ENCODE measurements around the gene HS6ST1. TPM values are rescaled to one million over a fixed set of nuclear protein-coding genes. Genes with fewer than 3 reads are reported as not detected.

The HS6ST1 gene
- total RNA-seq, 2 experiments from 2014 or later: 10.1 to 11.4 TPM

DNA sequence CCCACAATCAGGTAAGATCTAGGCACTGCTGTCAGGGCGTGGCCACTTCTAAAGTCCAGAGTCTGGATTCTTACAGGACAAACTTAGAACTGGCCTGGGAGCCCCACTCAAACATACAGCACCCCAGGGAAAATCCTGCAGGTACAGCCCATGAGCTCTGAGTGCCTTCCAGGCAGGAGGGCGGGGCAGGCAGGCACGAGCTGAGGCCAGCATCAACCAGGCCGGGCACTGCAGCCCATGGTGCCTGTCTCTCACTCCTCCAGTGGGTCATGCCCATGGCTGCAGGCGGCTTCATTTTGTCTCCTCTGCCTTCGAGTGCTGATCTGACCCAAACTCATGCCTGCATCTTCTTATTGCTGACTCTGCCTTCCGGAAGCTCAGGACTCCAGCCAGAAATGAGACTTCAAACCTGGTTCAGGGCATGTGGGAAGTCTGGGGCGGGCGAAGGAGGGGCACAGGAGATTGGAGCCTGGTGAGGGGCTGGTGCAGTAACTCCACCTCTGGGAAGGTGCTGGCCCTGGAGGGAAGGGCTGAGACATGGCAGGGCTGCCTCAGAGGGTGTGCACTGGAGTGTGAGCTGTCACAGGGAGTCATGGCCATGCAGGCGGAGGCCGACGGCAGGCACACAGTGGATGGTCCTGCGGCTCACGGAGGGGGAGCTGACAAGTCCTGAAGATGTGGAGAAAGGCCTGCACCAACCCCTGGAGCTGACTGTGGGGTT is 40.5 kb downstream of the HS6ST1 start:
- peaks cover 4% of the 10 kb centered on the region for H3K4me1 Mint-ChIP-seq
- no peak overlapping the region for H3K27ac Mint-ChIP-seq
- POLR2A ChIA-PET: no interaction called here
- no peaks in the 10 kb centered on the region for H3K27me3 Mint-ChIP-seq
- no peak overlapping the region for H3K4me3 Mint-ChIP-seq
- ATAC-seq (ENCODE audit: low read depth) (no peak), DNase-seq (peak; percentile 17)
- H3K9me3 Mint-ChIP-seq: peaks cover 8% of the 10 kb centered on the region
- H3K36me3 Mint-ChIP-seq: peaks cover 15% of the 10 kb centered on the region

DNA sequence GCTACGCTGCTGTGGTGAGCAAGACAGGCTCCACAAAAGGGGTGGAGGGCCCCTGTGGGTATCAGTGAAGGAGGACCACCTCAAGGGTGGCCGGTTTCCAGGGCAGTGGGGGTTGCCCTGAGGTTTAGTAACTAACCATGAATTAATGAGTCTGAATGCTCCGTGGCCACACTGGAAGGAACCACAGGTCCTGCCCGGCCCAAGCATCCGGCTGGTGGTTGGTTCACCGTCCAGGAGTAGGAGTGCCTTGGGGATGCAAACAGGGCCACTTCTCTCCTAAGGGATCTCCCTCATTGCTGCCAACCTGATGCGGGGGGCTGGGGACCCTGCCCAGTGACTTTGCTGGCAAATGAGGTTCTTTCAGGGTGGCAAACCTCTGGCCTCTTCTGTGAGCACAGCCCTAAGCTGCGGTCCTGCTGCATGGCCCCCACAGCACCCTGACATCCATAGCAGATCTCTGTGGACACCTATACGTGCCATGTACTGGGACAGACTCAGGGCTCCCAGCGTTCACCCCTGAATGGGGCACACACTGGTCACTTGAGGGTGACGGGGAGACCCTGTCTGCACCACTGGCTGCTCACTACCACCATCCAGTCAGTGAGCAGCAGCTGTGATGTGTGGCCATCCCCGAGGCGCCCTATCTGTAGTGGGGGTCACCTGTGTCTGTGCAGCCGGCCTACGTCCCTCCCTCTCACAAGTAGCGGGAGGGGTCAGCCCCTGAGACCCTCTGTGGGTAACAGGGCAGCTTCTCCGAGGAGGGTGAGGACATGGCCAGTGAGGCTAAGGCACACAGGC is 41.6 kb downstream of the HS6ST1 start:
- POLR2A ChIA-PET: no interaction called here
- H3K4me1 Mint-ChIP-seq: peaks cover 2% of the 10 kb centered on the region
- no peaks in the 10 kb centered on the region for H3K27me3 Mint-ChIP-seq
- peak; percentile 17 for DNase-seq
- ATAC-seq (ENCODE audit: low read depth): no peak
- H3K4me3 Mint-ChIP-seq: no peak overlapping the region
- H3K9me3 Mint-ChIP-seq: peaks cover 8% of the 10 kb centered on the region
- H3K27ac Mint-ChIP-seq: no peak overlapping the region
- peaks cover 15% of the 10 kb centered on the region for H3K36me3 Mint-ChIP-seq

DNA sequence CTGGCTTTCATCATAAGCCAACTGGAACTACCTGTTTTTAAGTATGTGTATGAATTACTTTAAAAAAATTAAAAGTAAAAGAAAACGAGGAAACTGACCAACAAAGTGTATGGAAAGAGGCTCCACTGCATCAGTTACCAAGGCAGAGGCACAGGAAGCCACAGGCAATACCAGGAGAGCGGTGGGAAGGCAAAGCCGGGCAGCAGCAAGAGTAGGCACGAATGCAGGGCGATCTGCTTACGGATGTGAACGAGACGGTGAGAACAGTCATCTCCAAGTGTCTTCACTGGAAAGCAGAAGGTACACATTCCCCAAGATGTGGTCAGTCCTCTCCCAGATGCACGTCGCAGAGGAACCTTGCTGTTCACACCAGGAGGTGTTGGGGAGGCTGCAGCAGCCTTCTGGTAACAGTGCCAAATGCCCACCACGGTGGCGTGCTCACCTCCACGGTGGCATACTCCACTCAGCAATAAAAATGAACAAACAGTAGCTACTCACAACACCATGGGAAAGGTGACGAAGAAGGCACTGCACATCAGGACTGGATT is 43.1 kb downstream of the HS6ST1 start:
- Mint-ChIP-seq H3K4me3 (no peak overlapping the region), H3K4me1 (peaks cover under 1% of the 10 kb centered on the region), H3K36me3 (peaks cover 15% of the 10 kb centered on the region), H3K9me3 (peaks cover 8% of the 10 kb centered on the region), H3K27me3 (no peaks in the 10 kb centered on the region), H3K27ac (no peak overlapping the region)
- POLR2A ChIA-PET: no interaction called here
- DNase-seq (peak; percentile 4), ATAC-seq (ENCODE audit: low read depth) (no peak)

DNA sequence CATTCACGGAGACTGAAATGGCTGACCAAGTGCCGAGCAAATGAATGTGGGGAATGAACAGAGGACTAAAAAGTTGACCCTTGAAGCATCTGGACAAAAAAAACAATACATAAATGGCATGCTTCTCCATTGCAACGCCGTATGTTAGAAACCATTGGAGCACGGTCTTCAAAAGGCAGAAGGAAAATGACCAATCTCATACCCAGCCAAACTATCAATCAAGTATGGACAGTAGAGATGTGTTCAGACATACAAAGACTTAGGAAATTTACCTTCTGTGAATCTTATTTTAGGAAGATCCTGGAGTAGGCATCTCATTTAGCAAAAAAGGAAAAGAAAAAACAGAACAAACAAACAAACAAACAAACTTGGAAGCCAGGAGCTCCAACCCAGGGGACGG is 44.5 kb downstream of the HS6ST1 start:
- Mint-ChIP-seq H3K4me3 (no peak overlapping the region), H3K4me1 (no peaks in the 10 kb centered on the region), H3K36me3 (peaks cover 15% of the 10 kb centered on the region), H3K9me3 (peaks cover 8% of the 10 kb centered on the region), H3K27me3 (no peaks in the 10 kb centered on the region), H3K27ac (no peak overlapping the region)
- POLR2A ChIA-PET: no interaction called here
- DNase-seq (no peak), ATAC-seq (ENCODE audit: low read depth) (no peak)

DNA sequence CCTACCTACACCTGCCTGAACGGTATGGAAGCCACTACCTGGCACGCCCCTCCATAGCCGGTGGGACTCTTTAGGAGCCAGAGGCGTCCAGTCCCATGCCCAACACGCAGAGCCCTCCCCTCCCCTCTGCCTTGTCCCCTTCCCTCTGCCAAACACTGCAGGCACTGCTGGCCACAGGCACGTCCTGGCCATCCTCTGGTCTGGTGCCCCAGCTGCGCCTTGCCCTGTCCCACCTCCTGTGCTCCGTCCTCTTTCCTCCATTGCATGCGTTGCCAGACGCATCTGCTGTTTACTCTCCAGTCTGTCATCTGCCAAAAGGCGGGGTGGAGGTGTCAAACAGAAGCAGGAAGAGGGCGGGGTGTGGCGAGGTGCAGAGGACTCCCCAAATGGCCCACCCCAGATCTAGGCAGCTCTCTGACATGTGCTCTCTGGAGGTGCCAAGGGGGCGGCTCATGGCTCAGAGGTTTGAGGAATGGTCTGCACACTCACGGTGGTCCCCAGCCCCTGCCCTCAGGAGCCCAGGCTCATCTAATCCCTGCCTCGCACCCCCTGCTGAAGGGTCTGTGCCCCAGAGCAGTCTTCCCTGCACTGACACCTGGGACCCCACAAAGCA is 45.1 kb downstream of the HS6ST1 start:
- no peak for ATAC-seq (ENCODE audit: low read depth)
- POLR2A ChIA-PET: no interaction called here
- no peaks in the 10 kb centered on the region for H3K4me1 Mint-ChIP-seq

DNA sequence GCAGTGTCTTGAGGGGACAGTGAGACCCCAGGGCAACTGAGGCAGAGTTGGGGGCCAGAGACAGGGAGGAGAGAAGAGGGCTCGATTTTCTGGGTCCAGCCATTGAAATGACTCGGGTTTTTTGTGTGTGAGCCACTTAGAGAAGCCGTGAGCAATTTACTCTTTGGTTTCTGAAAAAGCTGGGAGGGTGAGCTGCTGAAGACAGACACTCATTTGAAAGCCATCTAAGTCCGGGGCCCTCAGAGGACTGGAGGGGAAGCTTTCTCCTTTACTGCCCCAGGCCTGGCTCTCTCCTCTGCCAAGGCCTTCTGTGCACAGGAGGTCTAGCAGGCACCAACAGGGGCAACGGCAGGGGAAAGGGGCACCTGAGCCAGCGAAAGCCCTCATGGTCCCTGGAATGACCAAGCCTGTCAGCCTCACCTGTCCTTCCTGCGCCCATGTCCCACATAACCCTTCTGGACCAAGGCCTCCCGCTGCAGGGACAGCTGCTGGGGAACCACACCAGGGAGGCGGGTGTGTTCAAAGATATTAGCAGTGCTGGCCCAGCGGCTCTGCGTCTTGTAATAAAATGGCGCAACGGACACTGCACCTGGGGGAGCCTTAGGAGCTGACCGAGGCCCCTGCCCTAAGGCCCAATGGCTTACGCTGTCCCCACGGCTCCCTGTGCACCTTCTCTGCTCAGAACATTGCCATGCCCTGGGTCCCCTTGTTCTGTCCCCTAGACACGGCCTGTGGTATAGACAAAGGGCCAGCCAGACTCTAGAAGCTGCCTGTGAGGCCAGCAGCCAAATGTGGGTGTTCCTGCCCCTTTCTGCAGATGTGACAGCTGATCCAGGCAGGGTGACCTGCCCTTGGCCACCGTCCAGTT is 45.8 kb downstream of the HS6ST1 start:
- H3K4me3 Mint-ChIP-seq: no peak overlapping the region
- no peak overlapping the region for H3K27ac Mint-ChIP-seq
- POLR2A ChIA-PET: no interaction called here
- peaks cover 15% of the 10 kb centered on the region for H3K36me3 Mint-ChIP-seq
- no peaks in the 10 kb centered on the region for H3K27me3 Mint-ChIP-seq
- no peak for DNase-seq
- ATAC-seq (ENCODE audit: low read depth): no peak
- H3K9me3 Mint-ChIP-seq: peaks cover 8% of the 10 kb centered on the region
- H3K4me1 Mint-ChIP-seq: no peaks in the 10 kb centered on the region

More for the DNA sequence above, 45.1 kb downstream of the HS6ST1 start:
- Mint-ChIP-seq H3K36me3 (peaks cover 15% of the 10 kb centered on the region), H3K27ac (no peak overlapping the region), H3K4me3 (no peak overlapping the region), H3K27me3 (no peaks in the 10 kb centered on the region), H3K9me3 (peaks cover 8% of the 10 kb centered on the region)
- DNase-seq: no peak

DNA sequence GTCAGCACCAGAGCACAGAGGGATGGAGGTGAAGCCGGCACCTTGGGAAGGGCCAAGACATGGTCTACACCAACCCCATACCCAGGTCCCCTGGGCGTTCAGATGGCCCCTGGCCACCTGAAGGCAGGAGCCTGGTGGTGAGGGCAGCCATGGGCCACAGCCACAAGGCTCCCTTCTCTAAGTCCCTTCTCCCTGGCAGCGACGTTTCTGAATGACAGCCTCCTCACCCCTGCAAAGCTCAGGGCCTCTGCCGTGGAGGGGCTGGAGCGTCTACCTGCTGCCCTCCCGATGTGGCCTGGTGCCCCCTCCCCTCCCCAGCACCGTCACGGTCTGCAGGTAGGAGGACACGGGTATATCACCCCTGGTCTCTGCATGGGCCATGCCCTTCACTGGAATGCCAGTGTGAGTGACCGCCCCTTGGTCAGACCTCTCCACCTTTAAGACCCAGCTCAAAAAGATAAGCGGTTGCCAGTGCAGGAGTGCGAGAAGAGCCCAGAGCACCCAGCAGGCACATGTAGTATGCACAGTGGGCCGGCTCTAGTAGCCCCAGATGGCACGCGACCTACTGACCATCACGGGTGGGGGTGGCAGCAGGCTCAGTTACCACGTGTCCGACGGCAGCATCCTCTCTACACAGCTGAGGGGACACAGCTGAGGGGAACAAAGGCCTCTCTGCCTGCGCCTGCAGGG is 46.6 kb downstream of the HS6ST1 start:
- H3K4me1 Mint-ChIP-seq: no peaks in the 10 kb centered on the region
- H3K27ac Mint-ChIP-seq: no peak overlapping the region
- DNase-seq (no peak), ATAC-seq (ENCODE audit: low read depth) (no peak)
- H3K9me3 Mint-ChIP-seq: peaks cover 8% of the 10 kb centered on the region
- POLR2A ChIA-PET: no interaction called here
- H3K36me3 Mint-ChIP-seq: peaks cover 15% of the 10 kb centered on the region
- no peak overlapping the region for H3K4me3 Mint-ChIP-seq
- no peaks in the 10 kb centered on the region for H3K27me3 Mint-ChIP-seq

DNA sequence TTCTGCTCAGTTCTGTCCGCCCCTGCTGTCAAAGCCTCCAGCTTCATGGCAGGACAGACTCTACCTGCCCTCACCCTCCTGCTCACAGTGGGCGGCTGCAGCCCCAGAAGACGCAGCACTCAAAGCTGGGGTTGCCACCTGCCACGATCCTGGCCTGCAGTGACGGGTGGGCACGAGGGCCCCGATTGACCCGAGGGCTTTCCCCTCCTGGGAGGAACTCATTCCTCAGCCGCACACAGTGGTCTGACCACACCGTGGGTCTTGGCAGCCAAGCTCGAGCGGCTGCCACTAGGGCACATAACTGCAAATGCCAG is 47.1 kb downstream of the HS6ST1 start:
- peaks cover 8% of the 10 kb centered on the region for H3K9me3 Mint-ChIP-seq
- H3K36me3 Mint-ChIP-seq: peaks cover 15% of the 10 kb centered on the region
- H3K4me3 Mint-ChIP-seq: no peak overlapping the region
- ATAC-seq (ENCODE audit: low read depth) (no peak), DNase-seq (no peak)
- no peaks in the 10 kb centered on the region for H3K4me1 Mint-ChIP-seq
- H3K27ac Mint-ChIP-seq: no peak overlapping the region
- H3K27me3 Mint-ChIP-seq: no peaks in the 10 kb centered on the region
- POLR2A ChIA-PET: no interaction called here

DNA sequence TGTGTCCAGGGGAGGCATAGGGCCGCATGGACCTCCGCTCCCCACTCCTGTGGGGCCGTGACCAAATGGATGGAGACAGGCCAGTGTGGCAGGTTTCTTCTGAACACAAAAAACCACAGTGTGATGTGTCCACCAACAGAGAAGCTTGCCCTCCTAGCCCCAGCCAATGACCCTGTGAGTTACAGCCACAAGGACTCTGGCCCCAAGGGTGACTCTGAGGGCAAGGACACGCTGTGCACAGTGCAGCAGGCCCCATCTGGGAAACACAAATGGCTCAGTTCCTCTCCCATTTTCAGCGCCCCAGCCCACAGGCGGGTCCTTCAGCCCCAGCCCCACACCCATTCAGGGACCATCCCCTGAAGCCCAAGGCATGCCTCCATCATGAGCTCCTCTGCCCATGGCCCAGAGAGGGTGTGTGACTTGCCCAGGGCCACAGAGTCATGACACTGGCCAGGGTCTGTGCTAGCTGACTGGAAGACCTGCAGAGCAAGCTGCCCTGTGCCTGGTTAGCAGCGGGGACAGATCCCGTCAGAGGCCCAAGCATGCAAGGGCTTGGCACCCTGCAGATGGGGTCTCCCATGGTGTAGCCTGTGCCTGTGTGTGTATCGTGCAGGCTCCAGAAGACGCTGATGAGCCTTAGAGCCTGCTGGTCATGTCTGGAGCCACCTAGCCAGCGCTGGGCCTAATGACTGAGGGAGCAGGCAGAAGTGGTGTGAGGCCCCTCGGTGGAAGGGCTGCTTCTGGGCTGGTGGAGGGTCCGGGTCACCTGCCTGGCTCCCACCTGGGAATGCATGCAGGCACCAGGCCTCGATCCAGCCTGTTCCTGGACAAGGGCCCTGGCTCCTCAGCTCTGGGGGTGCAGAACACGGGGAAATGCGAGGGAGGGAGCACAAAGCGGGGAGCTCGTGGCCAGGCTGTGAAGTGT is 47.7 kb downstream of the HS6ST1 start:
- peaks cover 8% of the 10 kb centered on the region for H3K9me3 Mint-ChIP-seq
- no peaks in the 10 kb centered on the region for H3K27me3 Mint-ChIP-seq
- no peak overlapping the region for H3K27ac Mint-ChIP-seq
- DNase-seq (no peak), ATAC-seq (ENCODE audit: low read depth) (no peak)
- no peaks in the 10 kb centered on the region for H3K4me1 Mint-ChIP-seq
- peaks cover 15% of the 10 kb centered on the region for H3K36me3 Mint-ChIP-seq
- H3K4me3 Mint-ChIP-seq: no peak overlapping the region
- POLR2A ChIA-PET: no interaction called here

DNA sequence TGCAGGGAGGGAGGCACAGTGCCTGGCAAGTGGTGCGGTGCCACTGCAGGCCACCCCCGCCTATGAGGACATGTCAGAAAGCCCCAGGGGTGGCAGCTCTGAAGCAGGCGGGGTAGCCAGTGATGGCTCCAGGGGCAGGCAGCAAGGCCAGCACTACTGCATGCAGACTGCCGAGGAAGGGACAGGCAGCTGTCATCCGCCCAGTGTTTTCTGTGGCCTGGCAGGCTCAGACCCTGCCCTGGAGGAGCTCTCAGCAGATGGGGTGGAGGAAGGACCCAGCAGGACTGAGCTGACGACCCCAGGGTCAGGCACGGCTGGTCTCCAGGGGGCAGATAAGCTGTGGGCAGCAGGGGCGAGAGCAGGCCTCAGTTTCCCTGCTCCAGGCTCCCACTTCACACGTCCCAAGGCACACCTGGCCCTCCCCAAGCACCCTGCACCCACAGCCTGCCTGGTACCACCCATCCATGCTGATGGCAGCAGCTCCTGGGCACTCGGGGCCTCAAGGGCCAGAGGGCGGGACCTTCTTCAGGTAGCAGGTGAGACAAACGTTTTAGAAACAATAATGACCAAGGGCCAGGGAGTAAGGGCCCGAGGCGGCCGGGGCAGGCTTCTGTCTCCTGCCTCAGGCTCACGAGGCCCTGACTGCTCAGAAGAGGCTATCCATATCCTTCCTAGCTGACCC is 48.5 kb downstream of the HS6ST1 start:
- Mint-ChIP-seq H3K4me1 (no peaks in the 10 kb centered on the region), H3K36me3 (peaks cover 12% of the 10 kb centered on the region), H3K27ac (no peak overlapping the region), H3K9me3 (peaks cover 8% of the 10 kb centered on the region), H3K4me3 (no peak overlapping the region), H3K27me3 (no peaks in the 10 kb centered on the region)
- DNase-seq: no peak
- POLR2A ChIA-PET: no interaction called here
- no peak for ATAC-seq (ENCODE audit: low read depth)

DNA sequence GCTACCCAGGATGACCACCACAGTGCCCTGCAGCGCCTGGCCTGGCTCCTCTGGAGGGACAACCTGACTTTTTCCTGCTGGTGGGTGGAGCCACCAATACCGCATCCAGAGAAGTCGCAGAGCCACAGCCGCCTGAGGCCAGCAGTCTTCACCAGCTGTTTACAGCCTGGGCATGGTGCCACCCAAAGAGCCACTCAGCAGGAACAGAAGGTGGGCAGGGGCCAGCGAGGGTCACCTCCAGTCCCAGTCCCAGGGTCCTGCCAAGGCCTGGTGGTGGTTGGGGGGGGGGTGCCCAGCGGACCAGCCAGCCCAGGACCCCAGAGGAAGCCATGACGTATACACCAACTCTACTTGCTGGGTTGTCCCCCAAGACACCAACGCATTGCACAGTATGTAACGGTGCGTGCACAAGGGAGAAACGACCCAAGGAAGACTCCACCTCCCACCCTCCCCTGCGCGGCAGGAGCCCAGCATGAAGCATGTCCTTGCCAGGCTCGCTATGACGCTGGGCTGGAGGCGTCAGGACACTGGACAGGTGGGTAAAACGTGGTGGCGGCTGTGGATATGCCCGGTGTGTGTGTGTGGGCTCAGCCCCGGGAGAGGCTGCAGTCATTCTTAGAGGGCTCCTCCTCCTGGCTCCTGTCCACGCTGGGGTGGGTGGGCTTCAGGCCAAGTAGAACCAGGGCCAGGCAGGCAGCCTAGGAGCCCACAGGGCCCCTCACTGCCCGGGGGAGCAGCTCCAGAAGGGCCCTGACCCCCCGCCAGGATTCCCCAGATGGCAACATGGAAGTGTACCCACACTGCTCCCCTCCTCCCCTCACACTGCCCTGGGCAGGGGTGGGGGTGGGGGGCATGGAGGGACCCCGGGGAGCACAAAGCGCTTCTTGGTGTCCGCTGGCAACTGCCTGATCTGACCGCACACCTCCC is 49.3 kb downstream of the HS6ST1 start:
- H3K27me3 Mint-ChIP-seq: no peaks in the 10 kb centered on the region
- POLR2A ChIA-PET: no interaction called here
- DNase-seq: no peak
- H3K36me3 Mint-ChIP-seq: peaks cover 5% of the 10 kb centered on the region
- no peak overlapping the region for H3K4me3 Mint-ChIP-seq
- H3K4me1 Mint-ChIP-seq: no peaks in the 10 kb centered on the region
- H3K27ac Mint-ChIP-seq: no peak overlapping the region
- ATAC-seq (ENCODE audit: low read depth): no peak
- peaks cover 5% of the 10 kb centered on the region for H3K9me3 Mint-ChIP-seq
